ENCODE results near the gene XPR1.

GRCh38 chr1:180939073-180939710 is 307.4 kb downstream of the XPR1 start:
- TF ChIP-seq CTCF (conservative IDR thresholded peaks at IDR 0.05; ENCODE audit: low read length): no peak
- no peak for TF ChIP-seq EZH2phosphoT487 (IDR thresholded peaks at IDR 0.05; ENCODE audit: borderline replicate concordance)

Measured in Loucy (cell line).